ENCODE data around the gene CCDC192. TPM values are rescaled to one million over a fixed set of nuclear protein-coding genes. Genes with fewer than 3 reads are reported as not detected.

Gene CCDC192
- total and polyA plus RNA-seq, 10 of the 15 experiments (the other 5 are each of a cell fraction or from before 2014, with no cell fraction given) = 0.20 to 0.79 (median 0.32) TPM; not detected in 4

- no peak for TF ChIP-seq ZBTB11 (CRISPR knock-in tag; IDR thresholded peaks at IDR 0.05)
- TF ChIP-seq CHD4 (IDR thresholded peaks at IDR 0.05) = no peak
Measured at GRCh38 chr5:127754259-127754658, 51.1 kb downstream of the CCDC192 start (continued).

- CTCF ChIA-PET = interaction anchor here (0.6 to 1.0 kb wide), 8 partner anchors 8 to 694 kb away, joined by 3 to 4 read pairs (median 4); no protein-coding TSS in a partner anchor
- ATAC-seq (no peak), FAIRE-seq (no peak), DNase-seq (ENCODE audit: low read depth, low spot score) (no peak)
- Histone ChIP-seq H3K36me3 (ENCODE audit: control insufficient read depth in 2 of 2, insufficient read depth in 2 of 2, low read length in 1 of 2) (no peaks in the 10 kb centered on the region), H3K4me2 (ENCODE audit: control insufficient read depth, insufficient read depth) (no peak overlapping the region), H3K4me1 (ENCODE audit: control insufficient read depth, insufficient read depth, low read length) (no peaks in the 10 kb centered on the region), H2AFZ (ENCODE audit: control insufficient read depth, low read depth, low read length) (no peak overlapping the region), H4K20me1 (ENCODE audit: control insufficient read depth, insufficient read depth) (no peaks in the 10 kb centered on the region), H3K9ac (ENCODE audit: control insufficient read depth, insufficient read depth, low read length) (no peak overlapping the region), H3K27ac (ENCODE audit: control insufficient read depth, insufficient read depth) (no peak overlapping the region), H3K27me3 (replicated peaks in 1 of 2; ENCODE audit: control insufficient read depth in 2 of 2, insufficient read depth in 2 of 2, low read length in 1 of 2) (no peaks in the 10 kb centered on the region), H3K79me2 (ENCODE audit: control insufficient read depth, insufficient read depth, low read length) (no peaks in the 10 kb centered on the region), H3K4me3 (no peak overlapping the region), H3K9me3 (replicated peaks; ENCODE audit: control insufficient read depth, insufficient read depth, low read length) (no peaks in the 10 kb centered on the region; the same call in 2 of the 3 replicates)
- in situ Hi-C loops (cut with MboI) = loop anchor here (5.0 kb wide), 1 partner anchor 448 kb away; no protein-coding TSS in a partner anchor
- no peak for TF ChIP-seq DPF2 (IDR thresholded peaks at IDR 0.05)
- no peak for TF ChIP-seq ZBTB4 (CRISPR knock-in tag; IDR thresholded peaks at IDR 0.05)
- no peak for TF ChIP-seq MYB (IDR thresholded peaks at IDR 0.05; ENCODE audit: borderline replicate concordance, low read depth, low read length)
- no peak for TF ChIP-seq FOXM1 (IDR thresholded peaks at IDR 0.05; ENCODE audit: low read depth, low read length)
- BruUV-seq (replicated peaks) = no TSS peak
- RAD21 ChIA-PET (ENCODE audit: unreplicated experiment) = interaction anchor here (0.9 to 1.3 kb wide), 2 partner anchors 190 to 447 kb away, joined by 3 to 5 read pairs; no protein-coding TSS in a partner anchor
- SMC1A ChIA-PET (ENCODE audit: uncharacterized antibody, unreplicated experiment) = interaction anchor here (0.6 to 1.5 kb wide), 5 partner anchors 132 to 1144 kb away, joined by 3 to 4 read pairs (median 3); no protein-coding TSS in a partner anchor
- 0% methylated on average over 2 of the region's 2 CpGs for WGBS (ENCODE audit: insufficient coverage, insufficient replicate concordance, low lambda C conversion rate, missing lambda C conversion rate)
- POLR2A ChIA-PET = no interaction called here
- intact Hi-C loops (cut with micrococcal nuclease; ENCODE audit: unreplicated experiment) = loop anchor here (5.0 kb wide), 1 partner anchor 328 kb away; the partner anchor contains the start of gene SLC12A2
Measured at GRCh38 chr5:127754706-127755105, 51.5 kb downstream of the CCDC192 start.

All from GM12878 (cell line).